HG02938 (cell line): ENCODE data around the gene CDYL.
"Not testable (repeated sequence)": the region's sequence is repeated elsewhere in the genome, so short reads cannot be mapped to it uniquely, and the experiment has no call there.

Experiments
- ATAC-seq: cut with Tn5 transposase; IDR thresholded peaks from one replicate; pipeline ENCODE4 v1.9.1; 2021; ENCODE audit warnings: mild to moderate bottlenecking, moderate library complexity; ENCODE audit not compliant: unreplicated experiment

Gene CDYL

DNA sequence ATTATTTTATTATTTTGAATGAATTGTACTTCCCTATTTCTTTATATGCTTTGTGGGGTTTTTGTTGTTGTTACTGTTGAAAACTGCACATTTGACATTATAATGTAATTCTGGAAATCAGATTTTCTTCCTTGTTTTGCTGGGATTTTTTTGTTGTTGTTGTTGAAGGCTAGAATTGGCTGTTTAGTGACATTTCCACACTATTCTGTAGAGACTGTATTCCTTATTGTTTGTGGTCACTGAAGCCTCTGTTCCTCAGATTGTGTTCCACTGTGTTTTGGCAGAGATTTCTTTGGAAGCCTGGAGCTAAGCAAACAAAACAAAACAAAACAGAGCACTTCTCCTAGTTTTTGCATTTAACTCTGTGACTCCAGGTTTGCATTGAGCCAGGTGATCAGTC lies 52.9 kb downstream of the CDYL start:
- ATAC-seq = no peak

DNA sequence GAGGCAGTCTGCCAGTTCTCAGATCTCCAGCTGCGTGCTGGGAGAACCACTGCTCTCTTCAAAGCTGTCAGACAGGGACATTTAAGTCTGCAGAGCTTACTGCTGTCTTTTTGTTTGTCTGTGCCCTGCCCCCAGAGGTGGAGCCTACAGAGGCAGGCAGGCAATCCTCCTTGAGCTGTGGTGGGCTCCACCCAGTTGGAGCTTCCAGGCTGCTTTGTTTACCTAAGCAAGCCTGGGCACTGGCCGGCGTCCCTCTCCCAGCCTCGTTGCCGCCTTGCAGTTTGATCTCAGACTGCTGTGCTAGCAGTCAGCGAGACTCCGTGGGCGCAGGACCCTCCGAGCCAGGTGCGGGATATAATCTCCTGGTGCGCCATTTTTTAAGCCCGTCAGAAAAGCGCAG lies 59.3 kb downstream of the CDYL start:
- not testable (repeated sequence) for ATAC-seq

DNA sequence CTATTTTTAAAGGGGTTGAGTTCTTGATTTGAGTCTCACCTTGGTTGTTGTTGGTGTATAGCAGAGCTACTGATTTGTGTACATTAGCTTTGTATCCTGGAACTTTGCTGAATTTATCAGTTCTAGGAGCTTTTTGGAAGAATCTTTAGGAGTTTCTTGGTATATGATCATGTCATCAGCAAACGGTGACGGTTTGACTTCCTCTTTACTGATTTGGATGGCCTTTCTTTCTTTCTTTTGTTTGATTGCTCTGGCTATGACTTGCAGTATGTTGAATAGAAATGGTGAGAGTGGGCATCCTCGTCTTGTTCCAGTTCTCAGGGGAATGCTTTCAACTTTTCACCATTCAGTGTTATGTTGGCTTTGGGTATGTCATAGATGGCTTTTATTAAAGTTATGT lies 64.0 kb downstream of the CDYL start:
- no peak for ATAC-seq

DNA sequence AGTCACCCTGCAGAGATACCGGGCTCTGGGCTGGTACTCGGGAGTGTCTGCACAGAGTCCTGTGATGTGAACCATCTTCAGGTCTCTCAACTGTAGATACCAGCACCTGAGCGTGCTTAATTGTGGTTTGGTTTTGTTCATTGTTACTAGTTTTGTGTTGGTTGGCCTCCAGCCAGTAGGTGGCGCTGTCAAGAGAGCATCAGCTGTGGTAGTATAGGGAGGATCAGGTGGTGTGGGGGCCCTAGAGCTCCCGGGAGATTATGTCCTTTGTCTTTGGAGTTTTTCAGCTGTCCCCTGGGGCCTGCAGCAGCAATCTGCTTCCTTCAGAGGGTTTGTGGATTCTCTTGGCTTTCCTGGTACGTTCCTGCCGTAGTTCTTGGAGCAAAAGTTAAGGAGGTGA lies 67.9 kb downstream of the CDYL start:
- ATAC-seq = no peak

DNA sequence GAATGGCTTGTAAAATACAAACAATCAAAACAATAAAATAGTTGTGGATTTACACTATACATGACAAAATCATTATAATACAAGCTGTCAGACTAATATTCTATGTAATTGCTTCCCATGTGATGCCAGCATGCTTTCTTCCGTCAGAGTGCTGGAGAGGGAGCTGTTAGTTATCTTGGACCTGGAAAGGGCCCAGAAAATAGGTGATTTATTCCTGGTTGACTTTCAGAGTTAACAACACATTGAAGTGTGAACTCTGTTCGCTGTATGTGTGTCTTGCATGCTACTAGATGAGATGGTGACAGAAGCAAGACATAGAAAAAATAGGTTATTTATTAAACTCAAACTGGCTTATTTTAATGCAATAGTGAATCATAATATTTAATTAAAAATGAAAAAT lies 70.2 kb downstream of the CDYL start:
- no peak for ATAC-seq

DNA sequence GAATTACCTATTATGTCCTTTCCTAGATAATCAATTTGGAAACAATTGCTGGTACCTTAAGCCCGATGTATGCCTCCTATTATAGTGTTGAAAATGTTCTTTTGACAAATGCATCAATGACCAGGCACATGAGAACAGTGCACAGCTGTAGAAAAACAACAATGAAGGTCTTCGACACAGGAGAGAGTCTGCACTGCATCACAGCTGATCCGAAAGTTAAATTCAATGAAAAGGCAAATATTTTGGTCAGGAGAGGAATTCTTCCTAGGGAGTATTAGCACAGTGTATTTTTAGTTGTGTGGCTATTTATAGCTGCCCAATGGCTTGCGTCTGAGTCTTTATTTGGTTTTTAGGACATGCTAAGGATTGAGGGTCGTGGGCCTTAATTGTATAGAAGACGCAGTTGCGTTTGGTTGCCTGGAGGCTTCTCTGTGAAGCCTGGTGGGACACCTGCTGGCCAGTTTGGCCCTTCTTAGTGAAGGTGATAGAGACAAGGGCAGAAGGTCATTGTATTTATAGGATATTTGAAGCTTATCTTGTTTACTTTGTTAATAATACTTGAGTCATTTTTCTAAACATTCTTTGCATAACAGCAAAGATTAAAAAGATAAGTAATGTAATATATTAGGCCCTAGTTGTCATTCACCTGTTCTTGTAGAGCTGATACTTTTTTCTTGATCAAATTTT lies 72.3 kb downstream of the CDYL start:
- no peak for ATAC-seq

DNA sequence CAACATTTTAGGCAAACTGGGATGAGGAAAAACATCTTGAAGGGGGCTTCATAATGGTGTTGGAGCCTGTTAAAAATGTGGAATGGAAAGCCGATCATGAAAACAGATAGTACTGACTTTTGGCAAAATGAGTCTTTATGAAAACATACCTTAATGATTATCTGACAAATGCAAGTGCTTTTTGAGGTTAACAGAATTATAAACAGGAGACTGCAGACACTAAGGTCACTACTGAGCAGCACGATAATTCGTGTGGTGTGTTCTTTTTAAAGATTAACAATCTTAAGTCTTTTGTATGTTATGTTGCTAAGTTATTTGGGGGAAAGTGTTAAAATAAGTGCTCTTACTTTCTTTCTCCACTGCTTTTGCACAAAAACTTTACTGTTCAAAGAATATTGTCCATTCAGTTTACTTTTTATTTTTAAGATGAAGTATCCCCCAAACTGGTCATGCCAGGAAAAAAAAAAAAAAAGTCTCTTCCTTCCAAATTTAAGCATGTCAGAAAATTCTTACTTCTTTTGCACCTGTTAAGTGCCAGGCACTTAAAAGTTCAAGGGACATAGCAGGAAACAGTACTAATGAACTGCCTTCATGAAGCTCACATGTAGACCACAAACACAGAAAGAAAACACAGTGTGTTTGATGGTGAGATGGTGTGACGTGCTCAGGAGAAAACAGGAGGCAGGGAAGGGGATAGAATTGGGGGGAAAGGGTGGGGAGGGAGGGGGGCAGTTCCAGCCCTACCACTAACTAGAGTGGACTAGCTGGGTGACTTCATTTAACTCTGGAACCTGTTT lies 73.2 kb downstream of the CDYL start:
- no peak for ATAC-seq

DNA sequence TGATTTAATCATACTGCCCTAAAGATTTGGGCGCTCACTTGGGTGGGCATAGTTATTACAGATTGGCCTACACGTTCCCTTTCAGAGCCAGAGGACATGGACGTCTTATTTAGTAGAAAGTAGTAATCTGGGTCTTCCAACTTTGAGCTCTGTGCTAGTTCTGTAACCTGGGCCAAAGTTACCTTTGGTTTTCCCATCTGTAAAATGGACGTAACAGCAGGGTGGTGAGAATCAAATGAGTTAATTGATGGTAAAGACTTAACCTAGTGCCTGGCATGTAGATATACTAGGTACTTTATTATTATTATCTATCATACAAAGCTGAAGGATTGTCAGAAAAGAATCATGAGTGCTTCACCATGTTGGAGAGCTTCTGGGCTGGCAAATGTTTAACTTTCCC lies 74.8 kb downstream of the CDYL start:
- ATAC-seq = no peak

DNA sequence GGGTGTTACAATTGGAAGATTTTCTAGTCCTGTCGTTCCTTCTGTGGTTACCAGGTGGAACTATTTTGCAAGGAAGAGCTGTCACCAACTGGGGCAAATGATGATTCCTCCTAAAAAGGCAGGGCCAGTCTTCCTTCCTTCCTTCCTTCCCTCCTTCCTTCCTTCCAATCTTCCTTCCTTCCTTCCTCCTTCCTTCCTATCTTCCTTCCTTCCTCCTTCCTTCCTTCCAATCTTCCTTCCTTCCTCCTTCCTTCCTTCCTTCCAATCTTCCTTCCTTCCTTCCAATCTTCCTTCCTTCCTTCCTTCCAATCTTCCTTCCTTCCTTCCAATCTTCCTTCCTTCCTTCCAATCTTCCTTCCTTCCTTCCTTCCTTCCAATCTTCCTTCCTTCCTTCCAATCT lies 76.0 kb downstream of the CDYL start:
- not testable (repeated sequence) for ATAC-seq

DNA sequence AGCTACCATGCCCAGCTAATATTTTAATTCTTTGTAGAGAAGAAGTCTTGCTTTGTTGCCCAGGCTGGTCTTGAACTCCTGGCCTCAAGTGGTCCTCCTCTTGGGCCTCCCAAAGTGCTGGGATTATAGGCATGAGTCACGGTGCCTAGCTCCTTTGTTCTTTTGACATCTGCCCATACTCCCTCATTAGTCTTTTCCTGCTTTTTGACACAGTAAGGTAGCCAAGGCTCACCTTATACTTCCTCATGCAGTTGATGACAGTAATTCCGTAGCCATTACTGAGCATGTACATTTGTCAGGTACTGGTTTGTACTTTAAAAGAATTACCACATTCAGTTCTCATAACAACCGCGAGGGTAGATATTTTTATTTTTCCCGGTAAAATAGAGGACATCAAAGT lies 76.7 kb downstream of the CDYL start:
- no peak for ATAC-seq

DNA sequence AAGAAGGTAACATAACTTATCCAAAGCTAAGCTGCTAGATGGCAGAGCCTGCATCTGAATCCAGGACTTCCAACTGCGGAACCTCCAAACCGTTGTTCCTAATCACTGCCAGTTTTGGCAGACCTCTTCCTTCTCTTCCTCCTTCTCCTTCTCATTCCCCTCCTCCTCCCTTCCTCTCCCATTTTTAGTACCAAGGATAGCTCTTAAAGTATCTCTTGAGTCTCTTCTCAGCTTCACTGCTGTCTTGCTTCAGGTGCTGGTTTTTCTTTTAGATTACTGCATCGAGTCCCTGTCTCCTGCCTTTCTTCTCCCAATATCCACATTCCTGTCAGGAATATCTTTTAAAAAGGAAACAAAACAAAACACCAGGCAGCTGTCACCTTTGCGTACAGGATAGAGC lies 77.1 kb downstream of the CDYL start:
- ATAC-seq = no peak

DNA sequence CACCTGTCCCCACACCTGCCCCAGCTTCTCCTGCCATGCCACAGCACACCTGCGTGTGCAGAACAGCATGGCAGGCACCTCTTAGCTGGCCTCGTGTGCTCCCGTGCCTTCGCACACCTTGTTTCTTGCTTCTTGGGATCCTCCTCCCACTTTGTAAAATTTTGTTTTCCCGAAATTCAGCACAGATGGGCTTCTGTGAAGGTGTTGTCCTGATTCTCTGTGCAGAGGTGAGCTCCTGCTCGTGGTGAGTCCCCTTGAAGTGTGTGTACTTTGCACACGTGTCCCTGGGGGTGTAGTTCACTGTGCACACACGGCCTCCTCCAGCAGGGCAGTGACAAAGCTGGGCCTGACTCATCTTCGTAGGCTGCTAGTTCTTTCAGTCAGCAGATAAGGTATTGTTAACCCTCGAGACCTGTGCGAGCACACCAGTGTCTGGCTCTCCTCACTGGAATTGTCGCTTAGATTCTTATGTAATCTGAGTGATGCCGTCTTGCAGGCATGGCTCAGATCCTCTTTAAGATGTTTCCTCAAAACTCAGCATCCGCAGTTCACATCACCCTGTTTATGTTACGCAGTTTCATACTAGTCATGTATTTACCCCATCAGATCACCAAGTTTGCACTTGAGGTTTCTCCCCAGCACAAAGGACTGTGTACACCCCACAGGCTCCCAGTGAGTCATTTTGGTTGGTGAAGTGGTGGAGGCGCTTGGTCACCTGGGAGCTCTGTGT lies 77.7 kb downstream of the CDYL start:
- ATAC-seq = no peak

DNA sequence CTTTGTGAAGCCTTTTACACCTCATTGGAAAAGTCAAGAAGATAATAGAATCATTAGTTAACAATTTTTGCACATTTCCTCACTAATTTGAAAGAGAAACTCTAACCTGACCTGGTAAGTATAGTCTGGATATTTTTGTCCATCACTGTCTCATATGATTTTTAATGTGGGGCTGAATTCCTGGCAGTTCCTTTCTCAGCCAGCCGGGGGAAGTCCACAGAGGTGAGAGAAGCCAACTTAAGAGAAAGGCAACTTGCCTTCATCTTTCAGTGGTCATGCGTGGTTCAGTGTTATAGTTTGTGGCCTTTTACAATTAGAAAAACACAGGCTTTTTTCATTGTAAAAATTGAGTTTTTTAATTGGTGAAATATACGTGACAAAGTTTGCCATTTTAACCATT lies 80.6 kb downstream of the CDYL start:
- no peak for ATAC-seq

DNA sequence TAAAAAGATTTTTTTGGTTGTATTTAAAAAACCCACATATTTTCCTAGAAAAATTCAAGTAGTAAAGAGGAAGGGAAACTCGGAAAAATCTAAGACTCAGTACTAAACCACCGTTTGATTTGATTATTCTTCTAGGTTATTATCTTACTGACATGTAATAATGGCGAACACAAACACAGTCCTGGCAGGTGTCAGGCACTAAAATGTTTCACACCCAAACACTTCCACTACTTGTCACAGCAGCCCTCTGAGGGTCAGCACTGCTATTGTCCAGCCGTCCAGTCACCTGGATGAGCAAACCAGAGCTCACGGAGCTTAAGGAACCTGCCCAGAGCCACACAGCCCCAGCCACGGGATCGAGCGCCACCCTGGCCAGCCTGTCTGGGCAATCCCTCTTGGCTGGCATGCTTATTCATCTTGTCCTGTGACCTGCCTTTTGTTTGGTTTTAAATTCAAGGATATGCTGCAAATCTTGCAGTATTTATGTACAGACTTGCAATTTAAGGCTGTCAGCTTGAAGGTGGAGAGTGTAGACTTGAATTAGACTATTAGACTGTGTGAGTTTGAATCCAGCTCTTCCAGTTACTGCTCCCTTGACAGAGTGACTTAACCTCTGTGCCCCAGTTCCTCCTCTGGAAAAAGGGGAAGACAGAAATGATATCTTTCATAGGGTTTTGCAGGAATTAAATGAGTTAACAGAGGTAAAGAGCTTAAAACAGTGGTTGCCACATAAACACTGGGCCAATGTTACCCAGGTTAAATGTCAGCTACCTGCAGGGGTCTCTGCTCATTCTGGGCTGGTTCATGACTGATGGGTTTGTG lies 82.2 kb downstream of the CDYL start:
- ATAC-seq = no peak

DNA sequence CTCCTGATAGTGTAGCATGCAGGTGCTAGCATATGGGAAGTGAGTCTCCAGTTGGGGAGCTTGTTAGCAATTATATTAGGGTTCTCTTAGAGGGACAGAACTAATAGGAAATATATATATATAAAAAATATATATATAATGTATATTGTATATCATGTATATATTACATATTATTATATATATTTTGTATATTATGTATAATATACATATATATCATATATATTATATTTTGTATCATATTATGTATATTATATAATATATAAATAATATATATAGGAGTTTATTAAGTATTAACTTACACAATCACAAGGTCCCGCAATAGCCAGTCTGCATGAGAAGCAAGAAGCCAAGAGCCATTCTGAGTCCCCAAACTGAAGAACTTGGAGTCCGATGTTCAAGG lies 84.2 kb downstream of the CDYL start:
- no peak for ATAC-seq

DNA sequence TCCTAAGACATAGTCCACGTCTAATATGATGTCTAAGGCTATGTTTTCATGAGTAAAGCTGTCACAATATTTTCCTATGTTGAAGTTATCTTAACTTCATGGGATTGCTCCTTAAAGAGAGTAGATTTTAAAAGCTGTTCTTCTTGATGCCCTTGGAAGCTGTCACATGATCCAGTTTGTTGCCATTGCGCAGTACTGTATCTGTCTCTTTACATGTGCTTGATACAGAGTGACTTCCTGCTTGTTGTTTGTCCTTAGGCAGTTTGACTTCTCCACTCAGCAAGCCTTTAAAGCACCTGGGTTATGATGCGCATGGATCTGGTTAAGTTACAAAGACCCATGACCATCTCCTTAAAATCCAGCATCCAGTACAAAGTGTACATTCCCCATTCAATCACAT lies 85.4 kb downstream of the CDYL start:
- ATAC-seq = no peak

DNA sequence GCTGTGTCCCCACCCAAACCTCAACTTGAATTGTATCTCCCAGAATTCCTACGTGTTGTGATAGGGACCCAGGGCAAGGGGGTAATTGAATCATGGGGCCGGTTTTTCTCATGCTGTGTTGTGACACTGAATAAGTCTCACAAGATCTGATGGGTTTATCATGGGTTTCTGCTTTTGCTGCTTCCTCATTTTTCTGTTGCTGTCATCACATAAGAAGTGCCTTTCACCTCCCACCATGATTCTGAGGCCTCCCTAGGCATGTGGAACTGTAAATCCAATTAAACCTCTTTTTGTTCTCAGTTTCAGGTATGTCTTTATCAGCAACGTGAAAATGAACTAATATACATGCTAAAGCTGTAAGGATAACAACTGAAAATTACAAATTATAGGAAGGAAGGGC lies 88.3 kb downstream of the CDYL start:
- ATAC-seq = no peak

DNA sequence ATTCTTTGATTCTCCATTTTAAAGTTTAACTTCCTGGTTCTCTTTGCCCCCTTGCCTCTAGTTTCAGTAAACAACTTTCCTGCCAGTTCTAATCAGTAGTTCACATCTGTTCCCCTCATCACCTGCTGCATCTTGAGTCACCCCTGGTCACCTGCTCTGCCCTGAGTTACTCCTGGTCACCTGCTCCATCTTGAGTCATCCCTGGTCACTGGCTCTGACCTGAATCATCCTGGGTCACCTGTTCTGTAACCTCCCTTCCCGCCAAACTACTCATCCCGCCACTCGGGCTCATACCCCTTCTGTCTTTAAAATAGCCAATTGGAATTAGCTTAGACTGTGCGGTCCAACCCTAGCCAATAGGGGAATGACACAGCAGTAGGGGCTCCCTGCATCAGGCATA lies 88.8 kb downstream of the CDYL start:
- not testable (repeated sequence) for ATAC-seq

DNA sequence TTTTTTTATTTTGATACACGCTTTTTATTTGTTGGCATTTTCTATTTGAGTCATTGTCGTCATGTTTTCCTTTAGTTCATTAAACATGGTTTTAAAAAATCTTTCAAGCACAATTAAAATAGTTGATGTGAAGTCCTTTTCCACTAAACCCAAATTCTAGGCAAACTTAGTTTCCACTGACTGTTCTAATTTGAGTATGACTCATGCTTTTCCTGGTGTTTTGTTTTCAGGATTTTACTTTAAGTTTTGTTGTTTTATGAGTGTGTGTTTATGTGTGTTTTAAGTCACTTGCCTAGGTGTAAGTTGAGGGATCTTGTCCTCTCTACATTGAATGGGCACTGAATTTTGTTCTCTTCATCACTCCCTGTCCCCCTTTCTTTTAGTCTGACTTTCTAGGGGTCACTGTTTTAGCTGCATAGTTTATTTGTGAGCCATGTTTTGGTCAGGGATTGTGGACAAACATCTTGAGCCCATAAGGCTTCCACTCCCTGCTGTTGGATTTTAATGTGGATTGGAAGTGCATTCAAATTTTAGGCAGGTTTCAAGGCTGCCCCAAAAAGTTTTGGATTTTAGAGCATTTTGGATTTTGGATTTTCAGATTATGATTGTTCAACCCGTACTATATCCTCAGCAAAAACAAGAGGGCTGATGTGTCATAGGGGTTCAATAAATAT lies 94.8 kb downstream of the CDYL start:
- no peak for ATAC-seq

DNA sequence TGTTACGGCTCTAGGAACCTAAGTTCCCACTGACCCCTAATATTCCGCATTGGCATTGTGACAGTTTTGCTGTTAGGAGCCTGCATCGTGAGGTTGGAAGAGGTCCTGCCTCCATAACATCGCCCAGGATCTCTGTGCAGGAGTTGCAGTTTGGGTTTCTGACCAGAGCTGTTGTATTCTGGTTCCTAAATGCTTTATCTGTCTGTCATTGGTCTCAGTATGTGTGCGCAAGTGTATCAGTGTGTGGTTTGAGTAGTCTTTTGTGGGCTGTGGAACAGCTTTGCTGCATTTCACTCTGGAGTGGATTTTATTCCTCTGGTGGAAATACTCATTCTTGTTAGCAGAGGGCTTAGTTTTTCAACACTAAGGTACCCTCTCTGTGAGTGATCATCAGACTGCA lies 95.6 kb downstream of the CDYL start:
- no peak for ATAC-seq

DNA sequence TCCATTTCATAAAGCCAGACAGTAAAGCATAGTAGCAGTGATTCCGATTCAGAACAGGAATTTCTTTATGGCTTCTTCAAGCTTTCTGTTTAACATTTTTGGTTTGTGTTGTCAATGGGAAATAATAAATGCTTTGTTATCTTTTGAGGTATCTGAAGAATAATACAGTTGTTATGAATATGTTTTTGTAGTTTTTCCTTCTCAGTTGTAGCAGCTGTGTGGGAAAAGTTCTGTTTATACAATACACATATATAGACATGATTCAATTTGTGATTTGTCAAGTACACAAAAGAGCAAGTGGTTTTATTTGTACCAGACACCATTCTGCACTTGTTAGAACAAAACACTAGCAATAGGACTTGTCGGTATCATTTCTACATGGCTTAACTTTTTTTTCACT lies 96.6 kb downstream of the CDYL start:
- no peak for ATAC-seq
